Astrocyte (in vitro differentiated cells and primary cell): ENCODE data around the gene PLA2G4A.

Source experiments
- CTCF ChIP-seq: IDR thresholded peaks from 2 replicates; pipeline ENCODE4 v1.5.1; 2011; ENCODE audit warnings: low read depth, mild to moderate bottlenecking, inconsistent platforms, low read length, moderate library complexity; ENCODE audit not compliant: insufficient read depth
- EZH2 ChIP-seq: IDR thresholded peaks from 2 replicates; pipeline ENCODE4 v1.6.1; 2012; ENCODE audit warnings: mild to moderate bottlenecking, low read length, inconsistent platforms; ENCODE audit not compliant: insufficient read depth

GRCh38 chr1:186838380-186839040 is 9.8 kb downstream of the PLA2G4A start:
- TF ChIP-seq CTCF: no peak
- TF ChIP-seq EZH2: no peak
